ENCODE results near the gene CROCC2.

Gene CROCC2

DNA sequence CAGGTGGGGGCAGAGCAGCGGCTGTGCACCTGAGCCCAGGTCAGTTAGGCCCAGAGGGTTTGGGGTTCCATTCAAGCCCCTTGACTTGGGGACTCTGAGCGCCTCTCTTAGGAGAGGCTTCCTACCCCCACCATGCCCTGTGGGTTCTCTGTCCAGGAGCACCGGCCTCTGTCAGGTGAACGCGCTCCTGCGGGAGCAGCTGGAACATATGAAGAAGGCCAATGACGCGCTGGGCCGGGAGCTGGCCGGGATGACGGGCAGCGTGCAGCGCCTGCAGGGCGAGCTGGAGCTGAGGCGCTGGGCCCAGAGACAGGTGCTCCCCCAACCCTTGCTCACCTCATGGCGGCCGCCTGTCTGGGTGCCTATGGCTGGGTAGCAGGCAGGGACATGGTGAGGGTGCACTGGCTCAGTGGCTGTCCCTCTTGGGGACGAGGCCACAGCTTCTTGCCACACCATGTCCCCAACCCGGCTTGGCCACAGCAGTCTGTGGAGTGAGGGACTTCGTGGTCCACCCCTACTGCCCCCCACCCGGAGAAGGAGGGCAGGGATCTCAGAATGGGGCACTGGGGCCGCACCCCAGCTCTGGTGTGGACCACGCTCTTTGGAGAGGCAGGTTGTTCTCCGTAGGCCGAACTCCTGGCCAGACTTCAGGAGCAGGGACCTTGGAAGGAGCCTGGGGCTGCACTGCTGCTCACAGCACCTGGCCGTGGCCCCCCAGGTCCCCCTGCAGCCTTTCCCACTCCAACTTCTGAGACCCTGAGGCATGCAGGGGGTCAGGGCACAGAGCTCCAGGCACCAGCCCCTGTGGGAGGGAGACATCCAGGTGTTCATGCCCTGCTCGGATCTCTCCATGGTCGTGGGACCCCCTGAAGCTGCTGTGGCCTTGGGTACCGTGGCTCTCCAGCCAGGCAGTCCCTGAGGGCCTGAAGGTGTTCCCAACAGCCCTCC is 19.7 kb downstream of the CROCC2 start:
- no peak overlapping the region for H3K4me3 ChIP-seq (ENCODE audit: low read depth, low read length)
- DNase-seq (ENCODE audit: low read depth) = no peak
- TF ChIP-seq, protein P1, sequence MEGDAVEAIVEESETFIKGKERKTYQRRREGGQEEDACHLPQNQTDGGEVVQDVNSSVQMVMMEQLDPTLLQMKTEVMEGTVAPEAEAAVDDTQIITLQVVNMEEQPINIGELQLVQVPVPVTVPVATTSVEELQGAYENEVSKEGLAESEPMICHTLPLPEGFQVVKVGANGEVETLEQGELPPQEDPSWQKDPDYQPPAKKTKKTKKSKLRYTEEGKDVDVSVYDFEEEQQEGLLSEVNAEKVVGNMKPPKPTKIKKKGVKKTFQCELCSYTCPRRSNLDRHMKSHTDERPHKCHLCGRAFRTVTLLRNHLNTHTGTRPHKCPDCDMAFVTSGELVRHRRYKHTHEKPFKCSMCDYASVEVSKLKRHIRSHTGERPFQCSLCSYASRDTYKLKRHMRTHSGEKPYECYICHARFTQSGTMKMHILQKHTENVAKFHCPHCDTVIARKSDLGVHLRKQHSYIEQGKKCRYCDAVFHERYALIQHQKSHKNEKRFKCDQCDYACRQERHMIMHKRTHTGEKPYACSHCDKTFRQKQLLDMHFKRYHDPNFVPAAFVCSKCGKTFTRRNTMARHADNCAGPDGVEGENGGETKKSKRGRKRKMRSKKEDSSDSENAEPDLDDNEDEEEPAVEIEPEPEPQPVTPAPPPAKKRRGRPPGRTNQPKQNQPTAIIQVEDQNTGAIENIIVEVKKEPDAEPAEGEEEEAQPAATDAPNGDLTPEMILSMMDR (IDR thresholded peaks at IDR 0.05; ENCODE audit: control insufficient read depth, extremely low read depth, insufficient read depth) = no peak

DNA sequence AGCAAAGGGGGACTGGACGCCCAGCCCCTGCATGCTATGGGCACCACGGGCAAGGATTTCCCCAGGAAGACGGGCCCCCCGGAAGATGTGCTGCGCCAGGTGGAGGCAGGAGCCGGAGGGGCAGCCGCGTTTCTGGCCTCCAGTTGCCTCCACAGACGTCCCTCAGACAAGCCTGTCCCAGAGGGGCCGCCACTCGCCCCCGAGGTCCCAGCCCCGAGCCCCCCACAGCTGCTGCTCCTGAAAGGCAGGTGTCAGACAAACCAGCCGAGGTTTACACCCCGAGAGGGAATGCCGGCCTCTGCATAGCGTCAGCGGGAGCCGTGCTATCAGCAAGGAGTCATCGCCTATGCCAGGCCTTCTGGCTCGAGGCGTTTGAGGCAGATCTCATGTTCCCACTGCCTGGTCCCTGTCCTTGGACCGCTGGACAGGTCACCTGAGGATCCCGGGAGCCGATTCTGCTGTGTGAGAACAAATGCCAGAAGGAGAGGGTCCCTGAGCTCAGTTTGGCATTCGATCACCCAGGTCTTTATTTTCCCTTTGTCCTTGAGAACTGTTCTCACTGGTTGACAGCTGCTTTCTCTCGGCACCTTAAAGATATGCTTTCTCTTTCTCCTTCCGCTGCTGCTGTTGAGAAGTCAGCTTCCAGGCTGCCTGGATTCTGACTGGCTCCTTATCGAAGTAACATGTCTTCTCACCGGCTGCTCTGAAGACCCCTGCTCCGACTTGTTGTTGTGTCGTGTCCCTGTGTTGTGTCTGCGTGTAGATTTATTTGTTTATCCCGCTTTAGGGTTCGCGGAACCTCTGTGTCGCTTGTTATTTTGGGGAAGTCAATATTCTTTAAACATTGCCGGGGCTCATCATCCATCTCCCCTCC is 20.6 kb downstream of the CROCC2 start:
- TF ChIP-seq, protein P1 (IDR thresholded peaks at IDR 0.05; ENCODE audit: control insufficient read depth, extremely low read depth, insufficient read depth) = no peak
- H3K4me3 ChIP-seq (ENCODE audit: low read depth, low read length) = no peak overlapping the region
- no peak for DNase-seq (ENCODE audit: low read depth)

DNA sequence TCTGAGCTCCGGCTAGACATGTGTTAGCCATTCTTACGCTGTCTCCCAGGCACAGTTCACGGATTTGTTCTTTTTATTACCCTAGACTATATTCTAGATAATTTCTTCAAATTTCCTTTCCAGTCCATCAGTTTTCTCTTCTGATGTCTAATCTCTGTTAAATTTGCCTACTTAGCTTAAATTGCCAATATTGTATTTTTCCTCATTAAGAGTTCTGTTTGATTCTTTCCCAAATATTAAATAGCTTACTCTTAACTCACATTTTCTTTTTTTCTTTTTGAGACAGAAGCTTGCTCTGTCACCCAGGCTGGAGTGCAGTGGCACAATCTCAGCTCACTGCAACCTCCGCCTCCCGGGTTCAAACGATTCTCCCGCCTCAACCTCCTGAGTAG is 21.2 kb downstream of the CROCC2 start:
- TF ChIP-seq, protein P1 (IDR thresholded peaks at IDR 0.05; ENCODE audit: control insufficient read depth, extremely low read depth, insufficient read depth) = no peak
- no peak overlapping the region for H3K4me3 ChIP-seq (ENCODE audit: low read depth, low read length)
- no peak for DNase-seq (ENCODE audit: low read depth)

DNA sequence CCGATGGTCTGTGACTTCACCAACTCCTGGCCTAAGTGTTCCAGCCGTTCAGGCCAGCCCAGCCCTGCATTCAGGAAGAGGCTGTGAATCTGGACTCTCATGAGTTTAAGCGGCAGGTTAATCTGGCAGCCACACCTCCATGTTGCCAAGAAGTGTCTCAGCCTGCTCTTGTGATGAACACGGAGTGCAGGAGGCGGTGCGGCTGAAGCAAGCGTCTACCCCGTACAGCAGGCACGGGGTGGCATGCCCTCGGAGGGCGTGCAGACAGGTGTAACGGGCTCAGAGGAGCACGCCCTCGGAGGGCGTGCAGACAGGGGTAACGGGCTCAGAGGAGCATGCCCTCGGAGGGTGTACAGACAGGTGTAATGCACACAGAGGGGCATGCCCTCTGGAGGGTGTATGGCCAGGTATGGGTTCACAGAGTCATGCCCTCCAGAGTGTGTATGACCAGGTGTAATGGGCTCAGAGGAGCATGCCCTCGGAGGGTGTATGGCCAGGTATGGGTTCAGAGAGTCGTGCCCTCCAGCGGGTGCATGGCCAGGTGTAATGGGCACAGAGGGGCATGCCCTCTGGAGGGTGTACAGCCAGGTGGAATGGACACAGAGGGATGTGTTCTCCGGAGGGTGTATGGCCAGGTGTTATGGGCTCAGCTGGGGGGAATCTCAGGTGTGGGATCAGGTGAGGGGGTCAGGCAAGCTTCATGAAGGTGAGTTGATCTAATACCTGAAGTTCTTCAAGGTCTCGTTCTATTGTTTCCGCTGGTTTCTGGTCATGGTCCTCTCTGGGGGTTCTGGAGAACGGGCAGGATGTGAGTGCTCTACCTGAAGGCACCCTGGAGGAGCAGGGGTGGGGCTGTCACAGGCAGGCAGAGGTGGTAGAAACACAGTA is 22.6 kb downstream of the CROCC2 start:
- DNase-seq (ENCODE audit: low read depth) = no peak
- H3K4me3 ChIP-seq (ENCODE audit: low read depth, low read length) = no peak overlapping the region
- TF ChIP-seq, protein P1 (IDR thresholded peaks at IDR 0.05; ENCODE audit: control insufficient read depth, extremely low read depth, insufficient read depth) = no peak

DNA sequence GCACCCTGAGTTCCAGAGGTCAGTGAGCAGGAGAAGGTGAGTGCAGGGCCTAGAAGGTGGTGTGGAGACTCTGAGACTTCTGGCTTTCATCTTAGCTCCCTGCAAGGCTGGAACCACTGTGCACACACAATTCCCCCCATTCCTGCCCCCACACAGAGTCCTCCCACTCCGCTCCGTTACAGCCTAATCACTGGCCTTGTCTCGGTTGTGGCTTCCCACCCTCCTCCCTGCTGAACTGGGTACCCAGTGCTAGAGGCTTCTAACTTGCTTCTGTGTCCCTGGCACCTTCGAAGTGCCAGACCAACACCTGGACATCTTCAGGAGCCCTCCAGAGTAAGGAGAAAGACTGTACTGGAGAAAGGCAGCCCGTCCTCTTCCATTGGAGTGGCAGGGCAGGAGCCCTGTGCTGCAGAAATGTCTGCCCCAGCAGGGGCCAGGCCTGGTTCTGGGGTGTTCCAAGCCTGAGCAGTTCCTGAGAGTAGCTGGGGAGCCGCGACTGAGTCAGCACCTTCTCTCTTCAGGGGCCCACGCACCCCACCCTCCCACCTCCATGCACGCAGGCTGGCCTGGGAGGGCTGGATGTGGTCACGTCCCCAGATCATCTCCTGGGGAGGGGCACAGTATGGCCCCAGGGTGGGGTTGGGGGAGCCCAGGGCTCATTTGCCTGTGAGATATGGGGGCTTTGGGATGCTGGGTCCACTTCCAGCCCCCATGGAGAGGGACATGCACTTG is 23.4 kb downstream of the CROCC2 start:
- no peak for DNase-seq (ENCODE audit: low read depth)
- no peak overlapping the region for H3K4me3 ChIP-seq (ENCODE audit: low read depth, low read length)
- TF ChIP-seq, protein P1 (IDR thresholded peaks at IDR 0.05; ENCODE audit: control insufficient read depth, extremely low read depth, insufficient read depth) = no peak

Measured in LNCaP clone FGC (cell line).